ACHN (cell line): ENCODE results near the gene ANGPT4.

Source experiments
- DNase-seq: peaks from one replicate; pipeline ENCODE4 v3.0.0-alpha.2; 2015
- in situ Hi-C: cut with HindIII; loops from 2 replicates; pipeline ENCODE4 v1.10.0; 2017; ENCODE audit warnings: low sequenced_read_pairs, low pct_ligation_motif_present, low pct_unique_long_range_greater_than_20kb

The ANGPT4 gene

DNA sequence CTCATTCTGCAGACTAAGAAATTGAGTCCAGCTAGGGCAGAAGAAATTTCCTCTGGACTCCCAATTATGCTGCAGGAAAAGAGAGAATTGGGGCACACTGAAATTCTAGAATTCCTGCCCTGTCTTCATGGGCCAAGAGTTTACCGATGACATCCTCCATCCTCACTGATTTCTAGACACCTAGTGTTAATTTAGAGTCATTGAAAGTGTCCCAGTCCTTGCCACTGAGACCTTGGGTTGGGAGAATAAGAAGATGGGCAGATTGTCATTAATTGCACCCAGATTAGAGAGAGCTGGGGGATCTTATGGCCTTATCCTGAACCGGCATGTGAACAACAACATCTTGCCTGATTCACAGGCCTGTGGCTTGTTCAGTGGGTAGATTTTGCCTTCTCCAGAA lies 29.0 kb downstream of the ANGPT4 start:
- in situ Hi-C loops: no loop called here
- no peak for DNase-seq

DNA sequence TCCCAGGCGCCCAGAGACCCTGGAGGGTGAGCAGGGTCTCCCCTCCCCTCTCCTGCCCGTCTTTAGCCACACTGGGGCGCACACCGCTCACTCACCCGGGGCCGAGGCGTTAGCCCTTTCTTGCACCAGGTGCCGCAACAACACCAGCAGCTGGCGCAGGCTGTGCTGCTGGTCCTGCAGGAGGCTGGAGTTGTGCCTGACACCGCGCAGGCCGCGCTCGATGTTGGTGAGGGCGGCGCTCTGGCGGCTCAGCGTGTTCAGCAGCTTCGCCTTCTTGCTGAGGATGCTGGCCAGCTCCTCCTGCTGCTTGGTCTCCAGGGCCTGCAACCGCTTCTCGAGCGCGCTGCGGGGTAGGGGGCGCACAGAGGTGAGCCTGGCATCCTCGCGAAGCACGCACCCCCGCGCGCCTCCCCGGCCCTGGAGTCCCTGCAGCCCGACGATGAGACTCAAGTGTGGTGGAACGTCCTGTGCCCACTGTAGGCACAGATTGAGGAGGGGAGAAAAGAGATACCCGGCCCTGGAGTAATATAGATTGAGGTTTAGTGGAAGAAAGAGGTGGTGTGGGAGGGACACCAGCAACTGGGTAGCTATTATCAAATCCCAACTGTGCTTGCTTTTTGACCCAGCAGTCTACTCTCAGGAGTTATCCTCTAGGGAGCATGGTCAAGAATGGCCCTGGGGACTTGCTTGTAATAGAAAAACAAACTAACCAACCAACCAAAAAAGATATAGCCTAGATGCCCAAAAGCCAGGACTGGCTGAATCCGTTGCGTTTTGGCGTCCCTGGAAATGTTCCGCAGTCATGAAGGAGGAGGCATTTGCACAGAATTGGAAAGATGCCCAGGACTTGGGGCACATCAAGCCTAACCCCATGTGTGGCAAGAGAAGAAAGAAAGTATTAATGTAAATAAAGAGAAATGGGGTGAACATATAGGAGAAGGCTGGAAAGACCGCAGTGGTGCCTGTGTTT lies 30.9 kb downstream of the ANGPT4 start:
- in situ Hi-C loops: no loop called here
- peak; percentile 61 for DNase-seq

DNA sequence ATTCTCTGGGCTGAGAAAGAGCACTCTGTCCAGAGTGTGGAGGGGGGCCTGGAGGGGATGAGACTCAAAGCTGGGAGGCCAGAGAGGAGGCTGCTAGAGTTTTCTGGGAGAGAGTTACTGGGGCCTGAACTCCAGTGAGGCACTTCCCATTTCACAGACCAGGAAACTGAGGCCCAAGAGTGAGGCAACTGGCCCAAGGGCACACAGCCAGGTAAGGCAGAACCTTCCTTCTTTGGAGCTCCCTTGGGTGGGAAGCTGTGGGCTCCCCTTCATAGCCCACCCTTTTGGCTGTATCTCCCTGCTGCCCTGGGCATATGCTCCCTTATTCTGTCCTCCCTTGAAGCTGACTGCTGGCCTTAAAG lies 34.4 kb downstream of the ANGPT4 start:
- in situ Hi-C loops: no loop called here

DNA sequence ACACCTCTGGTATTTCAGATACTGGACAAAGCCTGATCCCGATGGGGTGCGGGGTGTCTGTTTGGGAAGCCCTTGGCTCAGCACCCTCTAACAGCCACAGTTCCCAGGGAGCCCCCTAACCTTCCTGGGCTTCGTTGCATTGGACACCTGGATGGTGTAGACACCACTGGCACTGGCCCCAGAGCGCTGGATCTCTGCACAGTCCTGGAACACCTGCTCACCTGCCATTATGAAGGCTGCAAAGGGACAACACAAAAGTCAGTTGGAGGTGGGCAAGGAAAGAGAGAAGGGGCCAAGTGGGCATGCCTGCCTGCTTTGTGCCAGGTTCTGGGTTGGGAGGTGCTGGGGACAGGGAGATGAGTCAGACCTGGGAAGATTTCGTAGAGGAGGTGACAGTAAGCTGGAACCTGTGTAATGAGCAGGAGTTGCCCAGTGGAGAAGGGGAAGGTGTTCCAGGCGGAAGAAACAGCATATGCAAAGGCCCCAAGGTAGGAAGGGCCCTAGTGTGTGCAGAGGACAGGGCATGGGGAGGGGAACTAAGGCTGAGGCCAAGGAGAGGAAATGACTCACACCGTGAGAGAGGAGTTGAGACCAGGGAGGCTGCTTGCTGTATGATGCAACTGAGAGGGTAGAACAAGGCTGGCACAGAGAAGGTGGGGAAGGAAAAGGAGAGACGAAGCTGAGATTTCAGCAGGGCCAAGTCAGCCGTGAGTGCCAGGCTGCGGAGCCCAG lies 34.9 kb downstream of the ANGPT4 start:
- peak; percentile 52 for DNase-seq
- in situ Hi-C loops: no loop called here

More for the DNA sequence above, 34.4 kb downstream of the ANGPT4 start:
- DNase-seq: no peak

DNA sequence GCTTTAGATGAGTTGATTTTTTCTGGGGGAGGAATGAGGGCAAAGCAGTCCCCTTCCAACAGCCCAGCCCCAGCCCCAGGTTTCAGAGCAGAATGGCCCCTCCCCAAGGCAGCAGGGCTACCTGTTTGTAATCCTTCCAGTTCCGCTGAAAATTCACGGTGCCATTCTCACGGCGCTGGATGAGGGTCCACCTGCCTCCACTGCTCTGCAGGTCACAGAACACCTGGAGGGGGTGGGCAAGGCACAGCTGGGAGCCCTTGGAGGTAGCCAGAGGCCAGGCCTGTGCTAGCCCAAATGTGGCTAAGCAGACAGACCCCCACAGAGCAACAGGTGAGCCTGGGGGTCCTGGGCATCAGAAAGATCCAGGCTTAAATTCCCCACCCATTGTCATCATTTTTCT lies 36.5 kb downstream of the ANGPT4 start:
- in situ Hi-C loops: no loop called here
- no peak for DNase-seq

DNA sequence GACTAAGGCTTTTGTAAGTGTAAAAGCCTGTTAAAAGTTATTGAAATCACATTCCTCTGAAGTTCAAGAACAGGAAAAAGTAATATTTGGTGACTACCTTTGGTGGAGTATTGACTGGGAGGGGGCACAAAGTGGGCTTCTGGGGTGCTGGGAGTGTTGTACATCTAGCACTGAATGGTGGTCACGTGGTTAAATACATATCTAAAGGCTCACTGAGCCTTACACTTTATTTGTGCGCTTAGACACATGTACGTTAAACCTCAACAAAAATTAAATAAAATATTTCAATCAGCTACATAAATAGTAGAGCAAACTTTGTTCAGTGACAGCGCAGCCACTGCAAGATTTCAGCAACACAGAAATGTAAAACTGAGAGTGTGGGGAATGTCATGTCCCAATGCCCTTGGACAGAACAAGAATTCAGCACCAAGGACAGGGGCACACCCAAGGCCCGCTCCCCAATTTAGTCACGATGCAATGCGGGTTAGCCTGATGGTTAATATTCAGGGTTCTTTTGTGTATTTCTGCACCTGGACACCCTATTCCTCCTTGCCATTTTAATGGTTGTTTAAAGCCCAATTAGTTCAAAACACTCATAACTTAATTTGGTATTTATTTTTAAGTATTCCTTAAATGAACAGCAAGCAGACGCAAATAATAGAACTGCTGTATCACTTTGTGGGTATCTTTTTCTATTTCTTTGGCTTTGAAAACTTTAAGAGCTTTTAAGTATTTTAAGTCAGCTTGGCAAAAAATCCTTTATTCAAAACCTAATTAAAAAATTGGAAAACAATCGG lies 37.4 kb downstream of the ANGPT4 start:
- in situ Hi-C loops: no loop called here
- DNase-seq: peak; percentile 37

DNA sequence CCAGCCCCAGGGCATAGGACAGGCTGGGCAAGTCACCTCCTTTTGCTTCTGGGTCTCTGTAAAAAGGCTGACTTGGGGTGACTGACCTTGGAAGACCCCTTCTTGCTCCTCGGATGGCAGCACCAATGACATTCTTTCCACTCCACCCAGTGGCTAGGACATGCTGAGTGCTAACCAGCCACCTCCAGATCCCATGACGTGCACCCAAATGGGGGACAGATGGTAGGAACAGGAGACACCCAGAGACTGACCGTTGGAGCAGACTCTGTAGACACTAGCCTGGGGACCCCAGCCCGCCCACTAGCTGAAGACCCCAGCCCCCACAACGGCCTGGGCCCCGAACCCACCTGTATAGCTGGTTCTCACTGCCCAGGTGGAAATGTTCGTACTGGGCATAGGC lies 38.3 kb downstream of the ANGPT4 start:
- no peak for DNase-seq
- in situ Hi-C loops: no loop called here

DNA sequence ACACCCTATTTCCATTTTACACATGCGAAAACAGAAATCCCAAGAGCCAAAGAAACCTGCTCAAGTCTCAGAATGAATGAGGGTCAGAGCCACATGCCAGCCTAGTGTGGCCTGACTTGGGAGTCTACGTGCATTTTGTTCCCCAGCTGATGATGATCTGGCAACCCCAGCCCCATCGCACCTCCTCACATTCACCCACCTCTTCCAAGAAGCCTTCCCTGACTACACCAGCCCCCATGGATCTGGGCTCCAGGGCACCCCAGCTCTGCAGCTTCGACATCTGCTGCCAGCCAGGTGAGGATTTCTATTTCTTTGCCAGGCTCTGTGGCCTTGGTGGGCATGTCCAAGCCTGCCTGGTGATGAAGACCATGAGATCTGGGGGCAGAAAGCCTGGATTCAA lies 41.0 kb downstream of the ANGPT4 start:
- in situ Hi-C loops: no loop called here
- DNase-seq: no peak

DNA sequence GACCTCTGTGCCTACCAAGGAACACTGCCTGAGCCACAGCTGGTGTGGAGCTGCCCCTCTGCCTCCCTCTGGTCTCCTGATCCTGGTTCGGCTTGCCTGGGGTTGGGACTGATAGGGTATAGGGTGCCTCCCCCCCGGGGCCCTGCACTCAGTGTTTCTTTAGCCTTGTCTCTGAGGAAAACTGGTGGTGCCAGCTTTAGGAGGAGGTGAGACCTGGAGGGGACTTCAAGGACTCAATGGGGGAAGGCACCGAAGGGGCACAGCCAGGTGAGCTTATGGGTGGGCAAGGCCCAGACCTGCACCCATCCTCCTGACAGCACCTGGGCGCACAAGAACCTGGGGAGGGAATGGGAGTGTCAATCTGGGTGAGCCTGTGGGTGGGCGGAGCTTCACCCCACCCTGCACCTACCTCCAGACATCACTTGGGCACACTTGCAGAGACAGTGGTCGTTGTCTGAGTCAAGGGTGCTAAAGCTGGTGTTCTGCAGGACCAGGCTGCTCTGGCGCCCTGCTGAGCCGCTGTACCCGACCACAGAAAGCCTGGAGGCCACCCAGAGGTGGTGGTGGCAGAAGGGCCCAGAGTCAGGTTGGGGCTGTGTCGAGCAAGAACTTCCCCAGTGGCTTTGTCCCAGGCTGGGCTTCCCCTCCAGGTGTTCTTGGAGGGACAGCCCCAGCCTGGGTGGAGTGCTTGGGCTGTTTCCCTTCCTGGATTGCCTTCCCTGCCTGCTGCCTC lies 42.1 kb downstream of the ANGPT4 start:
- in situ Hi-C loops: no loop called here

DNA sequence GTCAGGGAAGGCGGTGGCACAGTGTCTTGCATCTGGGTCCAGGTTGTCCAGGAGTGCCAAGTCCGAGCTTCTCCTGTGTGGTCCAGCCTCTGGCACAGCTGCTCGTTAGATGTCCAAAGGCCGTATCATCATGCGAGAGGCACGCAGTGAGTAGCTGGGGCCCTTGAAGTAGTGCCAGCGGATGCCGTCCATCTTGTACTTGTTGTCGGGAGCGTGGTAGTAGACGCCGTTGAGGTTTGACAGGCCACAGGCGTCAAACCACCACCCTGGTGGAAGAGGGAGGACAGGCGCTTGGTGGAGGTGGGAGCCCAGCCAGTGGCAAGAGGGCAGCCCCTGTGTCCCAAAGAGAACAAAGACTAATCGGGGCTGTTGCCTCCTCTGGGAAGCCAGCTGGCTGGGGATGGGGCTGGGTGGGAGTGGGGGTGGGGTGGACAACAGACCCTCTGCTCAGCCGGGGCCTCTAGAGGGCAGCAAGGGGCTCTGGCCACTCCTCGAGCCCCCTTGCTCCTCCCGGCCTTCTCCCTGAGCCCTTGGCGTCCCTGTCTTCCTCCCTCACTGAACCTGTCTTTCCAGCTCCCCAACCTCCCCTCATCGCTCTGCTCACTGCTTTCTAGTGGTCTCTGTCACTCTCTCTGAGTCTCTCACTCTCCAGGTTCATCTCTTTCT lies 43.1 kb downstream of the ANGPT4 start:
- in situ Hi-C loops: no loop called here
- no peak for DNase-seq

More for the DNA sequence above, 42.1 kb downstream of the ANGPT4 start:
- DNase-seq: no peak

DNA sequence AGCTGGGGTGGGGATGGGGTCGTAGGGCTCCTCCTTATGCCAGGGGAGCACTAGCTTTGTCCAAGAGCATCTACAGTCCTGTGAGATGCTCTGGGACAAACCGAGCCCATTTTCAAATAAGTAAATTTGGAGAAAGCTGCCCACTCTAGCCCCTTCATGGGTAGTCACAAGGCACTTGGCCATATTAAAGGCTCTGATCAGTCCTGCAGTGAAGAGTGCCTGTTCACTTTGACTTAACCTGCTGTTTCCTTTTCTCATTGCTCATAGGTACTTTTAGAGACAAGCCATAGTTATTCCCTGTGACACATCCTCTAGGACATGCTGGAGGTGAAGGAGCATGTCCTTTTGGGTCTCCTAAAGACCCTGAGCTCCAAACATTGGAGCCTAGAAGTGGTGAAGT lies 44.2 kb downstream of the ANGPT4 start:
- in situ Hi-C loops: no loop called here
- DNase-seq: no peak

DNA sequence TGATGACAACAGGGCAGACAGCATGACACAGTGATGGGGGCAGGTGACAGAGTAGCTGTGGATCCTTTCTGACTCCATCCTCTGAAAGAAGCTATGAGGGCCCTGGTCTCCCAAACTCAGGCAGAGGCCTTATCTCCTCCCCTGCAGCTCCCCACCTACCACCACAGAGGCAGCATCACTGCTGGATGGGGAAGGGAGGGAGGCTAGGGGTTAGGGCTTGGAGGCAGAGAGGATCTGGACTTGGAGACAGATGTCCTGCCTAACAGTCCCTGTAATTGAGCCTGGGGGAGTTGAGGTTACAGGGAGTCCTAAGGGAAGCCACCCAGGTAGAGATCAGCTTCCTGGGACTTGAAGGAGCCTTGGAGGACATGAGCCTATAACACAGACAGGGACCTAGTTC lies 44.7 kb downstream of the ANGPT4 start:
- in situ Hi-C loops: no loop called here
- no peak for DNase-seq

DNA sequence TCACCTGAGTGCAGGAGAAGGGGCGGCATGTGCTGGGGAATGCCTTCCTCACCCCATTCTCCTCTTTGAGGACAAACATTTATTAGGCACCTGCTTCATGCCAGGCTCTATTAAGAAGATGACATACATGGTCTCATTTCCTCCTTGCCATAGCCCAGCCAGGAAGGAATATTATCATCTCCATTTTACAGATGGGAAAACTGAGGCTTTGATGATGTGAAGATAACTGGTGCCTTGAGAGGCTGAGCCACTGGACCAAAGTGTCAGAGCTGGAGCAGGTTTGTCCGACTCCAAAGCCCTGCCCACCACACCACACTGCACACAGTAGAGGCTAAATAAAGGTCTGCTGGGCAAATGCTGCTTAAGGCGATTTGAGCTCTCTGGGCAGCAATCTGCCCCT lies 45.4 kb downstream of the ANGPT4 start:
- no peak for DNase-seq
- in situ Hi-C loops: no loop called here

DNA sequence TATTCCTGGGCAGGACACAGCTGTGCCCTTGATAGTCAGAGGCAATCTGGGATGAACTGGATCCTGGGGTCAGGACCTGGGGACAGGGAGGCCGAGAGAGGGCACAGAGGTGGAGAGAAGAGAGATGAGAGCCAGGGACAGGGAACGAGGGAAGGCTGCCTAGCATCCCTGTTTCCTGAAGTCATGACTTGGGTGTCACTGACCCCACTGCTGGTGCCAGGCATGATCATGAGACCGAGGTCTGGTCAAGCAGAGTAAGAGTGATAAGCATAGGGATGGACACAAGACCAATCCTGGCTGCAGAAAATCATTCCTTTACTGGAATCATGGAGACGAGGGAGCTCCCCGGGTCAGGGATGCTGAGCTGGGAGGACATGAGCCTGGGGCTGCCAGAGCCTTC lies 46.5 kb downstream of the ANGPT4 start:
- no peak for DNase-seq
- in situ Hi-C loops: no loop called here

DNA sequence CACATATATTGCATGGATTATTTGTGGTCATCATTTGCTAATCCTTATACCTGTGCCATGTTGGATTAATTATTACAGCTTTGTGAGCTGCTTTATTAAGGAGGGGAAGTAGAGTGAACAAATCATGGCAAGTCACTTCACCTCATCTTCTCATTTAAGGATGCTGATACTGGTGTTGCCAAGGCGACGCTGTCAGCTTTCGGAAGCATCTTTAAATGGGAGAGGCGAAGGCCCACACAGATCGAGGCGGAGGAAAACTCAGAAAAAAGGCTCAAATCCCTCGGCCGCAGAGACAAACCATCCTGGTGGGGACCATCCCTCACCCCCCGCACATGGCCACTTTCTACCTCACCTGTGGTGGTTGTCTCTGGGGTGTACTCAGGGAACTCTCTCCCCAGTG lies 47.9 kb downstream of the ANGPT4 start:
- in situ Hi-C loops: no loop called here
- DNase-seq: no peak

DNA sequence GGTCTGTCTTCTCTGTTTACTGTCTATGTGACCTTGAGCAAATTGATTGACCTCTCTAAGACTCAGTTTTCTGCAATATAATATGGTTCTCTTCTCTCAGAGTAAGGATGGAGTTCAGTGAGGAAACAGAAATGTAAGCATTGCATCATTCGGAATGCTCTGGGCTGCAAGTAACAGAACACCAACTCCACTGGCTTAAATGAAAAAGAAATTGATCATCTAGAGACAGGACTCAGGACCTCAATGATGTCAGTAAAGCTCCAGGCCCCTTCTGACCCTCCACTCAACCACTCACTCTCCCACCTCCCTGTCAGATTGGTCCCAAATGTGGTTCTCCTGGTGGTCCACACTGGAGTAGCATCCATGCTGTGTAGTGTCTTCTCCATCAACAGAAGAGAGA lies 50.7 kb downstream of the ANGPT4 start:
- in situ Hi-C loops: no loop called here
- no peak for DNase-seq

DNA sequence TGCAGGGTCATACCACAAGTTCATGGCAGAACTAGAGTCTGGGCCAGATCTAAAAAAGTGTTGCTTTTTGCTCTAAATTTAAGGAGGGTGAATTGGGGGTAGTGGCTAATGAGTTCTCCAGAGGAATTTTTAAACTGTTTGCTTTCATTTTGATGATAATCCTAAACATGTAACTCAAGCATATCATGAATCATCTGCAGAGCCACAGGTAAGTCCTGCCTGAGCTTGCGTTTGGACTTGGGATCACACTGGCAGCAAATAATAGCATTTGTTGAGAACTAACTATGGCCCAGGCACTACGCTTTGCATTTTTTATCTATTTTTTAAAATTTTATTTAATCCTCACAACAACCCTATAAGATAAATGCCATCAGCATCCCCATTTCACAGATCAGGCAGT lies 55.2 kb downstream of the ANGPT4 start:
- no peak for DNase-seq
- in situ Hi-C loops: no loop called here

DNA sequence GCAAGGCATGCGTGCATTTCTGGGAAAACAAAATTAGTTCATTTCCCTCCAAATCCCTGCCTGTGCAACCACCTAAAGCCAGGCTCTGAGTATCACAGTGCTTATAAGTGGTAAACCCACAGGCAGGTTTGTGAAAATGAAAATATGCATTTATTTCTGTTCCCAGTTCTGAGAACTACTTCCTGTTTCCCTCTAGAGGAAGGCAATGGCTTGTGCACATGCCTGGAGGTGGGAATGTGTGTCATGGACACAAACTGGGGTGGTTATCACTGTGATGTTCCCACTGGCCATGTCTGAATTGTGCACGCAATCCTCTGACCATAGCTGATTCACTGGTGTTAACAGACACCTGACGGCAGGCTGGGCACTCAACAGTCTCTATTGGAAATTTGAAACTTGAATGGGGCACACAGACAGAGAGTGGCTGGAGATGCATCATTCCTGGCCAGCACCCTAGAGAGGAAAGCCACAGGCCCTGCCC lies 56.3 kb downstream of the ANGPT4 start:
- DNase-seq: no peak
- in situ Hi-C loops: no loop called here
